Calu3 (cell line): Measurements from ENCODE around the gene NFX1. TPM values are rescaled to one million over a fixed set of nuclear protein-coding genes. Genes with fewer than 3 reads are reported as not detected.

Experiments used
- BruUV-seq: library from RNA; stranded (reverse); fragments of 400-500 nt; replicated peaks from 2 replicates; lab custom pipeline; 2021; lab: Mats Ljungman, UMichigan
- CTCF ChIA-PET: fragments of 300-600 bp; sonication (Branson Sonifier 250); formaldehyde crosslinking; loops from one replicate; lab custom pipeline; 2022; ENCODE audit warnings: antibody characterized with exemption; lab: Charles Lee
- DNase-seq: peaks from one replicate; pipeline ENCODE4 v3.0.0; 2022
- H3K27ac Mint-ChIP-seq: one replicate; pipeline ENCODE4 v1.8.0; 2022; ENCODE audit warnings: mixed read lengths; ENCODE audit not compliant: unreplicated experiment
- H3K27me3 Mint-ChIP-seq: one replicate; pipeline ENCODE4 v1.8.0; 2022; ENCODE audit warnings: mixed read lengths; ENCODE audit not compliant: unreplicated experiment
- H3K36me3 Mint-ChIP-seq: one replicate; pipeline ENCODE4 v1.8.0; 2022; ENCODE audit warnings: mild to moderate bottlenecking, moderate library complexity, mixed read lengths; ENCODE audit not compliant: insufficient read depth, unreplicated experiment
- H3K4me1 Mint-ChIP-seq: one replicate; pipeline ENCODE4 v1.8.0; 2022; ENCODE audit warnings: mild to moderate bottlenecking, low read depth, mixed read lengths; ENCODE audit not compliant: unreplicated experiment
- H3K4me3 Mint-ChIP-seq: one replicate; pipeline ENCODE4 v1.8.0; 2022; ENCODE audit warnings: mild to moderate bottlenecking, low read depth, moderate library complexity, mixed read lengths; ENCODE audit not compliant: unreplicated experiment
- H3K9me3 Mint-ChIP-seq: one replicate; pipeline ENCODE4 v1.8.0; 2022; ENCODE audit warnings: low read depth, mixed read lengths; ENCODE audit not compliant: unreplicated experiment
- CTCF ChIP-seq: fragments of 200-600 bp; IDR thresholded peaks from one replicate; pipeline ENCODE4 v1.8.0; 2022; ENCODE audit warnings: antibody characterized with exemption; ENCODE audit not compliant: unreplicated experiment
- intact Hi-C: fragments of 100-400 bp; cut with micrococcal nuclease; formaldehyde crosslinking; loops from one replicate; pipeline ENCODE4 v1.10.0; 2022; ENCODE audit not compliant: unreplicated experiment
- total RNA-seq: library from RNA; stranded (reverse); gene quantifications from 2 replicates; pipeline ENCODE4 v1.2.3, GENCODE V29; 2022

NFX1 gene
- total RNA-seq, 1 experiment from 2014 or later, result 27.3 TPM

DNA sequence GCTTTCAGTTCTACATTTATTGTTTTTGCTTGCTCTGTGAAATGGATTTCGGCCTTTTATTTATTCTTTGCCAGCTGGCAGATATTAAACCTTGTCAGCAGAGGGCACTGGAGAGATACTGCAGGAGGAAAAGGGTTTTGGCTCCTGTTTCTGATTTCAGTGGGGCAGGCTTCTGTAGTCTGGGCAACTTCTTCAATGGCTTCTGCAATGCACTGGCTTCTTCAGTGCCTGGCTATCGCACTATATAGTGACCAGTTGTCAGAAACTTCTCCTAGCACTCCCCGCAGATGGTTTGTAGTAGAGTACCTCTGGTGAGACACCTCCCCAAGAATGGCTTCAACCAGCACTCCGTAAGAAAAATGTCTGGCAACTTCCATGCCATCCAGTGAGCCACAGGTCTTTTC, 3.2 kb upstream of the NFX1 start:
- CTCF ChIA-PET, result interaction anchor here (1.0 to 1.6 kb wide), 2 partner anchors 53 to 179 kb away, joined by 3 read pairs; no protein-coding TSS in a partner anchor
- no peaks in the 10 kb centered on the region for H3K9me3 Mint-ChIP-seq

DNA sequence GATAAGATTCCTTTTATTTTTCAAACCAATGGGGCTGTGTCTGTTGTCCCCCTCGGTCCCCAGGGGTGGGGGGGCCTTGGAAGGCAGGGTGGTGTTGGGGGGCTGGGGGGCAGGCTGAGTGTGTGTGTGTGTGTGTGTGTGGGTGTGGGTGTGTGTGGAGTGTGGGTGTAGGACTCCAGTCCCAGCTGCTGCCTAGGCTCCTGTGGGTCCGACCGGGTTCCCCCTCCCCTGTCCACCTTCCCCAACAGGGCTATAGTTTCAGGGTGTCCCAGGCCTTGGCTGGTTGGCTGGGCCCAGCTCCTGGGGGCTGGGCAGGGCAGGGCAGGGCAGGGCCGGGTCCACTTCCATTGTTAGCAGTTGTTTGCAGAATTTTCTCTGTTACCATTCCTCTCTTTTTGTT, 2.1 kb upstream of the NFX1 start:
- Mint-ChIP-seq H3K27ac (no peak overlapping the region), H3K36me3 (peaks cover 28% of the 10 kb centered on the region), H3K4me3 (no peak overlapping the region), H3K4me1 (peaks cover 14% of the 10 kb centered on the region), H3K9me3 (no peaks in the 10 kb centered on the region), H3K27me3 (no peaks in the 10 kb centered on the region)
- no TSS peak for BruUV-seq
- no peak for TF ChIP-seq CTCF
- intact Hi-C loops, result loop anchor here (5.0 kb wide), 1 partner anchor 184 kb away; the partner anchor contains the start of gene NOL6
- CTCF ChIA-PET, result interaction anchor here (1.6 kb wide), 1 partner anchor 178 kb away, joined by 3 read pairs; no protein-coding TSS in a partner anchor
- DNase-seq, result no peak

More for the DNA sequence above, 3.2 kb upstream of the NFX1 start:
- Mint-ChIP-seq H3K27me3 (no peaks in the 10 kb centered on the region), H3K4me1 (peaks cover 2% of the 10 kb centered on the region), H3K4me3 (no peak overlapping the region), H3K36me3 (peaks cover 20% of the 10 kb centered on the region), H3K27ac (peak overlapping the region; percentile 36)
- no TSS peak for BruUV-seq
- intact Hi-C loops, result loop anchor here (5.0 kb wide), 1 partner anchor 185 kb away; the partner anchor contains the start of gene NOL6
- peak; percentile 52 for DNase-seq
- TF ChIP-seq CTCF, result peak; percentile 43

DNA sequence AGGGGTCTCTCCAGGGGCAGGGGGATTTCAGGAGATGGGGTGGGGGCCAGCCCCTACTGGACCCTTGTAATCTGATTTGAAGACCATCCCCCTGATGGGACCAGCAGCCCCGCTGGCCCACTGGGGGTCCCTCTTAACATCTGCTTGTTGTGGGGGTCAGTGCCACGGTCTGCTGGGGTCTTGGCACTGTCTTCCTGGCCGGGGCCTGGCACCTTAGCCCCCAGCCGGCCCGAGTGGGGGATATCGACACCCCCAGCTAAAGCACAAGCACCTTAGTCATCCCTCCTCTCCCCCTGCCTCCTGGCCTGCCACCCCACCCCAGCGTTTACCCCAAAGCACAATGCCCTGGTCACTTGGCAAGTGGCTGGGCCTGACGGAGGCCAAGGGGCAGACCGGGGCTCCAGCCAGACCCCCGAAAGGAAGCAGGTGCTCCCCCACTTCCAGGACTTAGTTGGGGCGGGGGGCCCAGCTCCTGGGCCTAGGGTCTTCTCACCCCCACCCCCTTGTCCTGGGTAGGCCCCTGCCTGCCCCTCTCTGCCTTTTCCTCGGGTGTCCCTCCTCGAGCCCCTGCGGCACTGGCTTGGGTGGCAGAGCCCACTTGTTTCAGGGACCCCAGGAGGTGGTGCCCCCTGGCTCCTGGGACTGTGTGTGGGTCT, 1.4 kb upstream of the NFX1 start:
- intact Hi-C loops, result loop anchor here (5.0 kb wide), 1 partner anchor 183 kb away; the partner anchor contains the start of gene NOL6

DNA sequence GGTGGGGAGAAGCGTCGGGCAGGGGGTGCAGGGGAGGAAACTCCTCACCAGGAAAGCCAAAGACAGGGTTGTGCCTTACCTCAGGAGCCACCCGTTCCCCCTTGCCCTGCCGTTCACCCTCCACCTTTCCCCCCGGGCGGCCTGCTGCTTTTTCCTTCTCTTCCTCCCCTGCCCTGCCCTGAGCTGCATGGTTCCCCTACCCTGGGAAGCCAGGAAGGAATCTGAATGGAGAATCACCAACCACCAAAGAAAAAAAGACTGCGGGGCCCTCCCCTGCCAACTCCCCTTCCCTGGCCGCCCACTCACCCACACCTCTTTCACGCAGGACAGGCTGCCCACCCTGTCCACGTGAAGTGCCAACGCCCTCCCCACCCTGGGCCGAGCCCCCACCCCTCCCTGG, 820 bp upstream of the NFX1 start:
- Mint-ChIP-seq H3K4me3 (peak overlapping the region; percentile 98), H3K9me3 (no peaks in the 10 kb centered on the region), H3K27ac (peak overlapping the region; percentile 100), H3K27me3 (no peaks in the 10 kb centered on the region), H3K4me1 (peaks cover 14% of the 10 kb centered on the region), H3K36me3 (peaks cover 28% of the 10 kb centered on the region)
- CTCF ChIA-PET, result interaction anchor here (1.2 to 1.3 kb wide), 2 partner anchors 163 to 491 kb away, joined by 3 to 4 read pairs; no protein-coding TSS in a partner anchor
- no TSS peak for BruUV-seq
- DNase-seq, result no peak
- intact Hi-C loops, result loop anchor here (5.0 kb wide), 1 partner anchor 183 kb away; the partner anchor contains the start of gene NOL6
- no peak for TF ChIP-seq CTCF

More for the DNA sequence above, 1.4 kb upstream of the NFX1 start:
- Mint-ChIP-seq H3K27me3 (no peaks in the 10 kb centered on the region), H3K9me3 (no peaks in the 10 kb centered on the region), H3K4me1 (peaks cover 14% of the 10 kb centered on the region), H3K27ac (no peak overlapping the region), H3K4me3 (peak overlapping the region; percentile 98), H3K36me3 (peaks cover 28% of the 10 kb centered on the region)
- CTCF ChIA-PET, result interaction anchor here (1.2 to 1.3 kb wide), 2 partner anchors 164 to 491 kb away, joined by 3 to 4 read pairs; no protein-coding TSS in a partner anchor
- BruUV-seq, result no TSS peak
- DNase-seq, result no peak
- no peak for TF ChIP-seq CTCF
